WERI-Rb-1 (cell line): ENCODE measurements around the gene ENDOU.

Experiments used
- DNase-seq: peaks from one replicate; pipeline ENCODE4 v3.0.0-alpha.2; 2020
- H3K27ac ChIP-seq: fragments of 250-450 bp; sonication (Bioruptor Pico); 2 replicates; pipeline ENCODE4 v1.5.1; 2020; ENCODE audit warnings: mild to moderate bottlenecking, moderate library complexity
- H3K27me3 ChIP-seq: fragments of 250-450 bp; sonication (Bioruptor Pico); 2 replicates; pipeline ENCODE4 v1.5.1; 2021; ENCODE audit warnings: mild to moderate bottlenecking, low read depth, moderate library complexity; ENCODE audit not compliant: insufficient read depth, severe bottlenecking
- H3K36me3 ChIP-seq: fragments of 250-450 bp; sonication (Bioruptor Pico); 2 replicates; pipeline ENCODE4 v1.5.1; 2020; ENCODE audit warnings: mild to moderate bottlenecking, moderate library complexity
- H3K4me3 ChIP-seq: 2 replicates; pipeline ENCODE4 v1.5.1; 2011; ENCODE audit warnings: low read depth, mild to moderate bottlenecking, control low read depth, low read length
- H3K9me3 ChIP-seq: fragments of 250-450 bp; sonication (Bioruptor Pico); 2 replicates; pipeline ENCODE4 v1.5.1; 2021; ENCODE audit warnings: mild to moderate bottlenecking, moderate library complexity; ENCODE audit not compliant: severe bottlenecking
- CTCF ChIP-seq: IDR thresholded peaks from 2 replicates; pipeline ENCODE4 v1.5.1; 2011; ENCODE audit warnings: low read depth, mild to moderate bottlenecking, control low read depth, inconsistent platforms, low read length

The ENDOU gene

GRCh38 chr12:47735649-47736048 is 10.4 kb upstream of the ENDOU start:
- Histone ChIP-seq H3K36me3 (no peaks in the 10 kb centered on the region), H3K27ac (no peak overlapping the region; the same call in 1 of the 2 replicates), H3K4me3 (no peak overlapping the region), H3K9me3 (no peaks in the 10 kb centered on the region), H3K27me3 (no peaks in the 10 kb centered on the region)
- TF ChIP-seq CTCF, result no peak
- DNase-seq, result no peak

GRCh38 chr12:47734725-47735480 is 9.6 kb upstream of the ENDOU start:
- Histone ChIP-seq H3K36me3 (no peaks in the 10 kb centered on the region), H3K4me3 (no peak overlapping the region), H3K27me3 (no peaks in the 10 kb centered on the region), H3K27ac (peak overlapping the region; percentile 36), H3K9me3 (no peaks in the 10 kb centered on the region)
- TF ChIP-seq CTCF, result no peak
- peak; percentile 63 for DNase-seq

- H3K27me3 ChIP-seq, result no peaks in the 10 kb centered on the region
- no peak for DNase-seq
- no peaks in the 10 kb centered on the region for H3K36me3 ChIP-seq
- no peak overlapping the region for H3K4me3 ChIP-seq
- H3K27ac ChIP-seq, result no peak overlapping the region
- no peak for TF ChIP-seq CTCF
- no peaks in the 10 kb centered on the region for H3K9me3 ChIP-seq
Measured at GRCh38 chr12:47733142-47733541, 7.9 kb upstream of the ENDOU start.

- Histone ChIP-seq H3K27me3 (no peaks in the 10 kb centered on the region), H3K4me3 (no peak overlapping the region), H3K9me3 (no peaks in the 10 kb centered on the region), H3K27ac (no peak overlapping the region), H3K36me3 (no peaks in the 10 kb centered on the region)
- no peak for TF ChIP-seq CTCF
- no peak for DNase-seq
Measured at GRCh38 chr12:47732504-47732903, 7.2 kb upstream of the ENDOU start.

GRCh38 chr12:47731723-47732122 is 6.4 kb upstream of the ENDOU start:
- H3K4me3 ChIP-seq, result no peak overlapping the region
- no peak for DNase-seq
- TF ChIP-seq CTCF, result no peak
- no peaks in the 10 kb centered on the region for H3K9me3 ChIP-seq
- H3K27ac ChIP-seq, result no peak overlapping the region
- no peaks in the 10 kb centered on the region for H3K27me3 ChIP-seq
- no peaks in the 10 kb centered on the region for H3K36me3 ChIP-seq

GRCh38 chr12:47730341-47730744 is 5.1 kb upstream of the ENDOU start:
- Histone ChIP-seq H3K27me3 (no peaks in the 10 kb centered on the region), H3K9me3 (no peaks in the 10 kb centered on the region), H3K4me3 (no peak overlapping the region), H3K27ac (no peak overlapping the region), H3K36me3 (no peaks in the 10 kb centered on the region)
- TF ChIP-seq CTCF, result no peak
- no peak for DNase-seq
